GM19467 (cell line): ENCODE results near the gene LMNTD1.

Experiments used
- ATAC-seq: cut with Tn5 transposase; IDR thresholded peaks from one replicate; pipeline ENCODE4 v1.9.1; 2021; ENCODE audit warnings: mild to moderate bottlenecking, moderate library complexity; ENCODE audit not compliant: unreplicated experiment

LMNTD1 gene

DNA sequence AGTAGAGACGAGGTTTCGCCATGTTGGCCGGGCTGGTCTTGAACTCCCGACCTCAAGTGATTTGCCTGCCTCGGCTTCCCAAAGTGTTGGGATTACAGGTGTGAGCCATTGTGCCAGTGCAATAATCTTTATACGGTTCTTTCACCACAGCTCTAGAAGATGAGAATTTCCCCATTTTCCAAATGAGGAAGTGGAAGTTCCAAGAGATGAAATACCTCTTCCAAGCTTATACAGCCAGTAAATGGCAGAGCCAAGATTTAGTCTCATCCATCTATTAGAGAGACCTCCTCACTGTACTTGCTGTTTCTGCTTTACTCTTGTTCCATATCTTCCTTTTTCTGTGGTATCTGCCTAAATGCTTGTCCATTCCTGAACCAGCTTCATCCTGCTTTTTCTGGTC is 3.1 kb upstream of the LMNTD1 start:
- no peak for ATAC-seq

DNA sequence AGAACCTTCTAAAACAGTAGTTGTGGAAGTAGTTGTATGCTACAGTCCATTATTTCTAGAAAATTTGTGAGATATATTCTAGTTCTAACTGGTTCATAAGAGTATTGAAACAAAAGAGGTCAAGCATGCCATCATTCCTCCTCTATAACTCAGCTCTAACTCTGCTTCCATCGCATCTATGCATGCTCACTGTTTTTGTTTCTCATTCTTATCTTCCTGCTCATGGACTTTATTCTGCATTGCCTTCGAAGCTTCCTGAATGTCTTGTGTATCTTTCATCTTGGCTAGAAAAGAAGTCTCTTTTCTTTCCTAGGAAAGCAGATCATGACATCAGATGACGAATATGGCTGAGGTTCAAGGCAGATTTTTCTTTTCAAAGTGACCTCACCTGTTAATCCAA is 402 bp downstream of the LMNTD1 start:
- no peak for ATAC-seq

DNA sequence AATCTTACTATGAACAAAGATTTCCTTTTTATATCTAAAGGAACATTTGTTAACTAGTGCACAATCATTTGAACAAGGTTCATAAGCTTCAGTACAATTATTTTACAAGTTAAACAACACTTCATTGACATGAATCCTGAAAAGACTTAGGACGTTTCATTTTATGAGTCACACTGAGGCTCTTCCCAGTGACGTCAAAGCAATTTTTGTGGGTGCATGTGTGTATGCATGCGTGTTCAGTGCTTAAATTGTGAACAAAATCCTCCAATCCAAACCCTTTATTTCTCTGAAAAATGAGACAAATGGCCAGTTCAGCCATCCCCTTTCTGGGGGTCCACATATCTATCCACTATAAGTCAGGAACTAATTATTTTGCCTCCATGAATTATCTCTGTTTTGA is 2.9 kb downstream of the LMNTD1 start:
- ATAC-seq = no peak

GRCh38 chr12:25549120-25549519 is 4.0 kb downstream of the LMNTD1 start:
- no peak for ATAC-seq

DNA sequence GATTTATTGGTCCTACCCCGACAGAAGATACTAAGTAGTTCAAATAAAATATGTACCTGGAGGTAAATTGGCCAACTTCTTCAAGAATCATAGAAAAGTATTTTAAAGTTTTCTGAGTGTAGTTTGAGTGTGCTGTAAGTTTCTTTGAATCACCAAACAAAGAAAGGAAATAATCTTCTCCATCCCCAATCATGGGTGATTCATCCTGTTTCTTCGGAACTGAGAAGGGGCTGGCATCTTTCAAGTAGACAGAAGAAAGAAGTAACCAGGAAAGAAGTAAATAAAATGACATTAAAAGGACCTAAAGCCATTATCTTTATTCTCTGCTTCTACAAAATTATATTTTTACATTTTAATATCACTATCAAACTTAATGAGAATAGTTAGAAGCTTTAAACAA is 6.8 kb downstream of the LMNTD1 start:
- no peak for ATAC-seq

DNA sequence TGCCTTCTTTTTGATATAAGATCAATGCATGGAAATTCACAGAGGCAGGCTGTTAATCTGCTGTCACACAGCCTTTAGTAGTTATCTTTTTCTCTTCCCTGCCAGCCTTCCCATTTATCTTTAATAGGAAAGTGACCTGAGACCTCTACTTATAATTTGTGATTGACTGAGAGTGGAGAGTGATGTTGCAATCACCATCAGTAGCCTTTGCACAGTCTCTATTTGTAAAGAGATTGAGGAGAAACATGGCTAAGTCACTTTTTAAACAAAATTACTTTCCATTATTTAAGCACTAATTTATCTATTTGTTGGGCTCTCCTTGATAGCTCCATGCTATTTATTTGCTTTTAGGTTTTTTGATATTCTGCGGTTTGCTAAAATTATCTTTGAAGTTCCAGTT is 19.9 kb downstream of the LMNTD1 start:
- ATAC-seq = no peak

DNA sequence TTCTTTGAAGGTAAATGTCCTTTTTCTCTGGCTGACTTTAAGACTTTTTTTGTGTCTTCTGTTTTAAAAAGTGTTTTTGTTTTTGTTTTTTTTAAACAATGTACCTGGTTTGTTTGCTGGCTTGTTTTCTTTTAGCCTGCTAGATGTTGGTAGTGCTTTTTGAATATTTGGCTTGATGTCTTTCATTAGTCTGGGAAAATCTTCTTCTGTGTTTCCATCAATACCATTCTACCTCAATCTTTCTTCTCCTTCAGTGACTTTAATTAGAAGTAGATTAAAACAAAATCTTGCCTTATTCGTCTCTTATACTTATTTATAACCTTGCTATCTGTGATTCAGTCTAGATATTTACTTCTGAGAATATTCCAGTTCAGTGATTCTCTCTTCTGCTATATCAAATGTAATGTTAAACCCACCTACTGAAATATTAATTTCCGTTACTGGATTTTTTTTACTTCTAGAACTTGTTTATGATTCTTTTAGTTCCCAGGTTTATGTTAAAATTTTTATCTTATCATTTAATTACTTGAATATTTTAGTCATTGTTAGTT is 21.5 kb downstream of the LMNTD1 start:
- ATAC-seq = no peak

DNA sequence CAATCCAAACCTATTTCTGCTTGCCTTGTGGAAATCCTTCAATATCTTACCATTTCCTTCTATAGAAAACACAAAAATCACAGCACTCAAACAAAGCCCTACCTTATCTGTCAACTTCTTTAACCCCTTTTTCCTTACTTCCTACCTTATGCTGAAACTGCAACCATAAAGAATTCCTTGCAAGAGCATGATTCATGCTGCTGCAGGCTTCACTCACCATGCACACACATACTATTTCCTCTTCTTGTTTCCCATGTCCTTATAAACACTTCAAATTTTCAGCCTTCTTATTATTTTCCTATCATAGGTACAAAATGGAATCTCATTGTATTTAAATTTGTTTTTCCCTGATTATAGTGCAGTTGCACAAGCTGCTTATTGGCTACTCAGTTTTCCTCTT is 23.3 kb downstream of the LMNTD1 start:
- no peak for ATAC-seq

DNA sequence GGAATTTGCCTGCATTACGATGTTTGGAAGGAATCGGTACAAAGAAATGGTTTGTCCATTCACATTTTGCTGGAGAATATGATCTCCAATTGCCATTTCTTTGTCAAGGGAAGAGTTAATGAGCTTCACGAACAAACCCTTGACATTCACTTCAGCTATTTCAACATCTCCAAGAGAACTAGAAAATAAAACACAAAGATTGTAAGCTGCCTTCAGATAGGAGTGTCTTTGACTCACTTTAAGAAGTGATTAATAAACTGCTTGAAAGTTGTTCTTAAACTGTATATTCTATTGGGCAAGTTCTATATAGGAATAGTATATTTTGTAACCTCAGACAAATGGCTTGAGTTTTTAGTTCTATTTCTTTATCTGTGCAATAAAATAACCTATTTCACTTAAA is 26.3 kb downstream of the LMNTD1 start:
- ATAC-seq = no peak

GRCh38 chr12:25524366-25524765 is 28.7 kb downstream of the LMNTD1 start:
- no peak for ATAC-seq

- no peak for ATAC-seq
Measured at GRCh38 chr12:25521625-25522256, 31.3 kb downstream of the LMNTD1 start.

DNA sequence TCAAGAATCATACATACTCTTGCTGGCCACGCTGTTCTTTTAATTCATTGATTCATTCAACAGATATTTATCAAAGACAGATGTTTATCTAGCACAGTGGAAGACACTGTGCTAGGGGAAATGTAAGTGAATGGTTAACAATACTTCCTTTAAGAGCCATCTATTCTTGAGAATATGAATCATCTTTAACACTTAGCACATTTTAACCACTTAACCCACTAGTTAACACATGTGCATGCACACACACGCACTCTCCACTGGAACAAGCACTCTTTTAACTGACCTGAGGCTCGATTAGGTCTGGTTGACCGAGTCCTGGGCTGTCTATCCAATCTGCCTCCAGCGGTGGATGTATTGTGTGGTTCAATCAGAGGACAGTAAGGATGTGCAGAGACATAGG is 34.6 kb downstream of the LMNTD1 start:
- ATAC-seq = peak; percentile 93

DNA sequence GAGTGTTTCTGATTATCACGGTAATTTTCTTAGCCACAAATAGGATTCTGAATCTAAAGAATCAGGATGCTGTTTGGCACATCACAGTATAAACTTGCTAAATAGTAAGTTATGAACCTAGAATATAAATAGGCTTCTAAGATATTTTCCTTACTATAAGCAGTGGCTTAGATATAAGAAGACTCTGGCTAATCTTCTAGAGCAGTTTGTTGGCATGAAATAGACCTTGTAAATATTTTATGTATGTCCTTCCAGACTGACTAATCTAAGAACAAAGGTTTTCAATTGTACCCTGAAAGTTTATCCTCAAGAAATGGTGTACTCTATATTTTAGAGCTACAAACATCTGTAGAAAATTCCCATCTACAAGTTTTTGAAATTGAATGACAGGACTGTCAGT is 48.3 kb downstream of the LMNTD1 start:
- no peak for ATAC-seq

DNA sequence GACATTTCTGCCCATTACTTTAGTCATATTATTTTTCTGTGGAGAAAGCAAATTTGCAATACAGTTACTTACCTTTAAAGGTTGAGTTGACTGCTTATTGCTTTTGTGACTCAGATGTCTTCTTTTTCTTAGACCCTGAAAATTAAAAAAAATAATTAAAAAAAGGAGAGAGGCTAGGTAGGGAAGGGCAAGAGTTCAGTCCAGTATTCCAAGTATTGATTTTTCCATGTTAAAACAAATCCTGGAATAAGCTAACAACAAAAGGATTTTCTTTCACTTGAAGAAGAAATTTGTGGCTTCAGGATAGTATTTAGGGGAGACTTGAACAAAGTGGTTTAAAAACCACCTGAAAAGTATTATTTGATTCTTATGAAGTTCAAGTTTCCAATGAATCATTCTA is 49.4 kb downstream of the LMNTD1 start:
- ATAC-seq = no peak

- ATAC-seq = no peak
Measured at GRCh38 chr12:25502596-25502995, 50.5 kb downstream of the LMNTD1 start.

DNA sequence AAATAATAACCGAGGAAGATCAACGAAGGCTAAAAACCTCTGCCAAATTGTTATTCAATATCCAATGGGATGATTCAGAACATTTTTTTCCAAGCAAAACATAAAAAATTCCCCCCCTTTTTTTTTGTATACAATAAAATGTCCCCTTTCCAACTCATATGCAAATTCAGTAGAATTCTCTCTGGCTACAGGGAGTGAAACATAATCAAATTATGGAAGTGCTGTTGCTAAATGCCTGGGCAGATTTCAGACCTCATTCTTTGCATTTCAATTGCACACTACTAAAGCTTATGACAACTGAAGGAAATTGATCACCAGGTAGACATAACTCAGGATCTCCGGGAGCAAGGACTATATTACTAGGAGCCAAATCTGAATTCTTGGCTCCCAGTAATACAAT is 51.0 kb downstream of the LMNTD1 start:
- no peak for ATAC-seq

GRCh38 chr12:25501549-25501948 is 51.5 kb downstream of the LMNTD1 start:
- ATAC-seq = no peak

DNA sequence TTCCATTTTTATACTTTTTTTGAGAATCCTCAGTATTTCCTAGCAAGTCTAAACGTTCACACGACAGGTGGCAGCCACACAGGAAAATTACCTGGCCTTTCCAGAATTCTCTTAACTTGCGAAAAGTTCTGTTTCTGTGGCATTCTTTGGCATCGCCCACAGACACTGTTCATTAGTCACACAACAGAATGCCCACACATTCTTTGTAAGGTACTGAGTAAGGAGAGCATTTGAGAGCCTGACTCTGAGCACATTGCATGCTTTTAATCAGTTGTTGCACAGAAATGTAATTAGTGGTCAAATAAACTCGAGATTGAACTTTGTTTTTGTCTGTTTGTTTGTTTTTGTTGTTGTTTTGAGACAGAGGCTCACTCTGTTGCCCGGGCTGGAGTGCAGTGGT is 52.4 kb downstream of the LMNTD1 start:
- no peak for ATAC-seq

DNA sequence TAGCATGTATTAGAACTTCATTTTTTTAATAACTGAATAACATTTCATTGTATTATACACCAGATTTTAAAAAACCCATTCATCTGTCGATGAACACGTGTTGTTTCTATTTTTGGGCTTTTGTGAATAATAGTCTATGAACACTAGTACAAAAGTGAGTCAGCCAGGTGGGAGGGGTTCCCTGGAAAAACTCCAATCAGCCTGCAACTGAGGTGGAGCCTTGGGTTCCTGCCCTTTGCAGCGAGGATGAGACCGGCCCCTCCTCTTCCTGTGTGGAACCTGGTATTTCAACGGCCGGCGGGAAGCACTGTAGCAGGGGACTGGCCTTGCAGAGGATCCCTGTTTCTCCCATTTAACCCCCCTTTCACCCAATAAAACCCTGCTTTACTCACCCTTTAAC is 56.1 kb downstream of the LMNTD1 start:
- ATAC-seq = no peak

DNA sequence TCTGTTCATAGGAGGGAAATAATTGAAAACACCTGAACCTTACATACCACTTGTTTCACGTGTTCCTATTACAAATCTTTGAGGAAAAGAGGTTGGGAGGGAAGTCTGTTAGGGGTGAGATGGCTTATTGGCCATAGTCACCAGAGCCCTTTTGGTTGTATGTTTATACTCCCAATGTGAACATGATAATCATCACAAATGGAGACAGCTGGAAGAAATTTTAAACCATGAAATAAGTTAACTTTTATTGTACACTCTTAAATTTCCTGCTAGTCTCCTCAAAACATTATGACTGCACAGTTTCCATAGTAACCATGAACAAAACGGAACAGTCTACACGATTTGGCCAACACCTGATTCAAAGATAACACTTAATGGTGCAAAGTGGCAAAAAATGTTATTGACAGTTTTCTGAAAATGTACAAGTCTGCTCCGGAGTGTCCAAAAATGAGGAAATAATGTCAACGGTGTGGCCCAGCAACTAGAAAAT is 56.9 kb downstream of the LMNTD1 start:
- ATAC-seq = no peak

- ATAC-seq = no peak
Measured at GRCh38 chr12:25495331-25496097, 57.6 kb downstream of the LMNTD1 start.

- ATAC-seq = no peak
Measured at GRCh38 chr12:25494926-25495325, 58.2 kb downstream of the LMNTD1 start.
